Measurements from ENCODE around the gene KLHL17.
A peak's percentile ranks its signal among the peaks of the same experiment; 100 is the strongest.

GRCh38 chr1:1013105-1013921, 52.9 kb downstream of the KLHL17 start, which contains the start of gene ISG15:
- TF ChIP-seq, protein P1, sequence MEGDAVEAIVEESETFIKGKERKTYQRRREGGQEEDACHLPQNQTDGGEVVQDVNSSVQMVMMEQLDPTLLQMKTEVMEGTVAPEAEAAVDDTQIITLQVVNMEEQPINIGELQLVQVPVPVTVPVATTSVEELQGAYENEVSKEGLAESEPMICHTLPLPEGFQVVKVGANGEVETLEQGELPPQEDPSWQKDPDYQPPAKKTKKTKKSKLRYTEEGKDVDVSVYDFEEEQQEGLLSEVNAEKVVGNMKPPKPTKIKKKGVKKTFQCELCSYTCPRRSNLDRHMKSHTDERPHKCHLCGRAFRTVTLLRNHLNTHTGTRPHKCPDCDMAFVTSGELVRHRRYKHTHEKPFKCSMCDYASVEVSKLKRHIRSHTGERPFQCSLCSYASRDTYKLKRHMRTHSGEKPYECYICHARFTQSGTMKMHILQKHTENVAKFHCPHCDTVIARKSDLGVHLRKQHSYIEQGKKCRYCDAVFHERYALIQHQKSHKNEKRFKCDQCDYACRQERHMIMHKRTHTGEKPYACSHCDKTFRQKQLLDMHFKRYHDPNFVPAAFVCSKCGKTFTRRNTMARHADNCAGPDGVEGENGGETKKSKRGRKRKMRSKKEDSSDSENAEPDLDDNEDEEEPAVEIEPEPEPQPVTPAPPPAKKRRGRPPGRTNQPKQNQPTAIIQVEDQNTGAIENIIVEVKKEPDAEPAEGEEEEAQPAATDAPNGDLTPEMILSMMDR (IDR thresholded peaks at IDR 0.05), result peak in 1 of 3 experiments; percentile 23
- no peak for TF ChIP-seq POLR2A (IDR thresholded peaks at IDR 0.05; ENCODE audit: low read depth)
